HepG2 (cell line): ENCODE results near the gene CHST12. TPM values are rescaled to one million over a fixed set of nuclear protein-coding genes. Genes with fewer than 3 reads are reported as not detected.

ENCODE experiments used
- ATAC-seq: fragments of 200-7000 bp; cut with Tn5 transposase; 3 replicates; pipeline ENCODE4 v1.9.1; 2020; ENCODE audit warnings: mild to moderate bottlenecking, moderate library complexity
- BruUV-seq: library from RNA; stranded (reverse); fragments of 400-500 nt; replicated peaks from 2 replicates; lab custom pipeline; 2021; lab: Mats Ljungman, UMichigan
- CTCF ChIA-PET: fragments of 300-600 bp; formaldehyde crosslinking; extraction: SDS; loops from one replicate; lab custom pipeline; 2021; ENCODE audit warnings: low total read pairs, inconsistent platforms, low intra/inter-chr PET ratio; lab: Yijun Ruan, JAX
- POLR2A ChIA-PET: fragments of 350-600 bp; sonication (Branson Sonifier 250); formaldehyde crosslinking; loops from one replicate; lab custom pipeline; 2020; ENCODE audit warnings: antibody characterized with exemption, inconsistent platforms; lab: Yijun Ruan, JAX
- DNase-seq: peaks from one replicate; pipeline ENCODE4 v3.0.0-alpha.2; 2015; ENCODE audit warnings: low spot score
- FAIRE-seq: peaks from 3 replicates; lab custom pipeline; 2011; peaks lifted over from hg19 to GRCh38; lab: Jason Lieb, UNC
- H2AFZ ChIP-seq: one replicate; pipeline ENCODE4 v1.6.1; 2011; ENCODE audit warnings: low read length, inconsistent platforms
- H3K27ac ChIP-seq: fragments of 300-600 bp; 3 replicates; pipeline ENCODE4 v1.8.0; 2011; ENCODE audit warnings: mixed run types, mild to moderate bottlenecking, mixed read lengths, low read length, inconsistent platforms; ENCODE audit not compliant: insufficient read depth; ENCODE audit errors: extremely low read length
- H3K27me3 ChIP-seq, 2 experiments: fragments of 200-600 bp in 1 of 2; 2 replicates in 1 of 2; 3 replicates in 1 of 2; pipeline versions ENCODE4 v1.6.0 to v1.8.0; 2011; ENCODE audit warnings: low read length in 2 of 2, mild to moderate bottlenecking in 2 of 2, moderate library complexity in 2 of 2, inconsistent platforms in 1 of 2; ENCODE audit not compliant: insufficient read depth in 2 of 2, control insufficient read depth in 1 of 2
- H3K36me3 ChIP-seq, 2 experiments: fragments of 200-600 bp in 1 of 2; replicated peaks in 1 of 2; 2 replicates in 1 of 2; 3 replicates in 1 of 2; pipeline versions ENCODE4 v1.5.1 to v1.8.0; 2011; ENCODE audit warnings: low read length in 2 of 2, inconsistent platforms in 1 of 2; ENCODE audit not compliant: insufficient read depth in 2 of 2, control insufficient read depth in 1 of 2
- H3K4me1 ChIP-seq: 2 replicates; pipeline ENCODE4 v1.5.1; 2012; ENCODE audit warnings: low read length, inconsistent platforms; ENCODE audit not compliant: insufficient read depth
- H3K4me2 ChIP-seq: 2 replicates; pipeline ENCODE4 v1.6.0; 2011; ENCODE audit warnings: low read depth, low read length, inconsistent platforms
- H3K4me3 ChIP-seq, 3 experiments: fragments of 200-600 bp in 1 of 3; sonication (generic), shearing (Covaris generic) in 1 of 3; replicated peaks in 1 of 3; 2 replicates each; pipeline ENCODE4 v1.5.1; 2011 to 2016; ENCODE audit warnings: low read length in 3 of 3, inconsistent platforms in 2 of 3, low read depth in 2 of 3, mild to moderate bottlenecking in 2 of 3, control low read depth in 1 of 3, mixed read lengths in 1 of 3; ENCODE audit not compliant: insufficient read depth in 1 of 3
- H3K79me2 ChIP-seq: one replicate; pipeline ENCODE4 v1.6.1; 2011; ENCODE audit warnings: low read length, inconsistent platforms; ENCODE audit not compliant: insufficient read depth
- H3K9ac ChIP-seq: 2 replicates; pipeline ENCODE4 v1.6.0; 2011; ENCODE audit warnings: mild to moderate bottlenecking, low read depth, low read length, inconsistent platforms; ENCODE audit not compliant: insufficient read depth
- H3K9me3 ChIP-seq: 2 replicates; pipeline ENCODE4 v1.5.1; 2012; ENCODE audit warnings: mild to moderate bottlenecking, low read length
- H4K20me1 ChIP-seq: 2 replicates; pipeline ENCODE4 v1.6.0; 2011; ENCODE audit warnings: inconsistent platforms, mild to moderate bottlenecking, low read length, moderate library complexity; ENCODE audit not compliant: insufficient read depth
- HOXA5 ChIP-seq: sonication (generic); formaldehyde crosslinking; IDR thresholded peaks from 2 replicates; pipeline ENCODE4 v1.4.0; 2020; ENCODE audit warnings: missing genetic modification reagents
- MED13 ChIP-seq: sonication (generic); formaldehyde crosslinking; IDR thresholded peaks from 2 replicates; pipeline ENCODE4 v1.5.0; 2020; ENCODE audit warnings: missing genetic modification reagents
- POLR2AphosphoS2 ChIP-seq: IDR thresholded peaks from 2 replicates; pipeline ENCODE4 v1.6.1; 2011; ENCODE audit warnings: low read depth, low read length, improper control_type of control experiment
- PRDM10 ChIP-seq: sonication (generic); formaldehyde crosslinking; IDR thresholded peaks from 2 replicates; pipeline ENCODE4 v1.4.0; 2020; ENCODE audit warnings: low read depth, missing genetic modification reagents
- RNF219 ChIP-seq: sonication (generic); formaldehyde crosslinking; IDR thresholded peaks from 2 replicates; pipeline ENCODE4 v1.5.0; 2020; ENCODE audit warnings: mild to moderate bottlenecking, missing genetic modification reagents
- SOX6 ChIP-seq, 2 experiments: fragments of 450-650 bp in 1 of 2; sonication (generic) in 1 of 2; formaldehyde crosslinking in 1 of 2; IDR thresholded peaks; 2 replicates each; pipeline versions ENCODE4 v1.4.0 to v1.6.1; 2017 to 2020; ENCODE audit warnings: antibody characterized with exemption in 1 of 2, mild to moderate bottlenecking in 1 of 2, missing genetic modification reagents in 1 of 2
- ZFP91 ChIP-seq: sonication (generic); formaldehyde crosslinking; IDR thresholded peaks from 2 replicates; pipeline ENCODE4 v1.9.0; 2022; ENCODE audit warnings: missing genetic modification reagents, mild to moderate bottlenecking, borderline replicate concordance
- ZNF101 ChIP-seq: sonication (generic); formaldehyde crosslinking; IDR thresholded peaks from 2 replicates; pipeline ENCODE4 v1.4.0; 2020; ENCODE audit warnings: mild to moderate bottlenecking, low read depth, missing genetic modification reagents, borderline replicate concordance
- ZNF282 ChIP-seq: fragments of 450-650 bp; IDR thresholded peaks from 2 replicates; pipeline ENCODE4 v1.6.1; 2018; ENCODE audit not compliant: partially characterized antibody
- ZNF570 ChIP-seq: sonication (generic); formaldehyde crosslinking; IDR thresholded peaks from 2 replicates; pipeline ENCODE4 v1.4.0; 2020; ENCODE audit warnings: mild to moderate bottlenecking, missing genetic modification reagents, borderline replicate concordance
- ZNF607 ChIP-seq: sonication (generic); formaldehyde crosslinking; IDR thresholded peaks from 2 replicates; pipeline ENCODE4 v1.5.1; 2020; ENCODE audit warnings: missing genetic modification reagents, mild to moderate bottlenecking, borderline replicate concordance
- ZNF749 ChIP-seq: sonication (generic); formaldehyde crosslinking; IDR thresholded peaks from 2 replicates; pipeline ENCODE4 v1.8.0; 2022; ENCODE audit warnings: mild to moderate bottlenecking, missing genetic modification reagents, moderate library complexity, borderline replicate concordance
- ZSCAN31 ChIP-seq: sonication (generic); formaldehyde crosslinking; IDR thresholded peaks from 2 replicates; pipeline ENCODE4 v1.5.0; 2020; ENCODE audit warnings: low read depth, mild to moderate bottlenecking, missing genetic modification reagents
- ZSCAN9 ChIP-seq: IDR thresholded peaks from 2 replicates; pipeline ENCODE4 v1.6.1; 2016; ENCODE audit warnings: borderline replicate concordance
- WGBS: methylation state at CpG from one replicate; pipeline ENCODE4 v1.1.6; 2017; ENCODE audit warnings: low lambda C conversion rate; 5-methylcytosine and 5-hydroxymethylcytosine counted together
- in situ Hi-C: cut with HindIII; loops from 2 replicates; pipeline ENCODE4 v1.10.0; 2017; ENCODE audit warnings: low pct_unique_long_range_greater_than_20kb; ENCODE audit not compliant: extremely low pct_ligation_motif_present
- intact Hi-C: fragments of 100-400 bp; cut with micrococcal nuclease; formaldehyde crosslinking; loops from one replicate; pipeline ENCODE4 v1.10.0; 2022; ENCODE audit not compliant: unreplicated experiment
- polyA plus RNA-seq, 8 experiments: library from polyadenylated mRNA; depleted of rRNA in 3 of 8; stranded (reverse) in 7 of 8; unstranded in 1 of 8; fragments of >200 nt; fragmentation: Illumina TruSeq in 4 of 8; extraction: Trizol in 4 of 8; gene quantifications; 2 replicates each; pipeline versions ENCODE4 v1.2.1 to v1.2.3, GENCODE V29; 2011 to 2016; ENCODE audit warnings: low read depth in 4 of 8, missing spikeins in 1 of 8, mixed read lengths in 1 of 8; ENCODE audit not compliant: insufficient read depth in 1 of 8
- total RNA-seq, 5 experiments: library from RNA; depleted of rRNA; stranded (reverse); fragments of >200 nt; fragmentation: Illumina TruSeq; extraction: Trizol; gene quantifications; 2 replicates each; pipeline ENCODE4 v1.2.3, GENCODE V29; 2016; ENCODE audit warnings: low read depth in 1 of 5

CHST12 gene
- total and polyA plus RNA-seq, 2 of the 13 experiments (the other 11 are each of a cell fraction or from before 2014, with no cell fraction given) = 6.4 to 15.8 TPM

- no peak for TF ChIP-seq PRDM10 (CRISPR knock-in tag)
- no peak for TF ChIP-seq SOX6 (IDR thresholded peaks at IDR 0.05)
- no peak for TF ChIP-seq SOX6 (CRISPR knock-in tag; IDR thresholded peaks at IDR 0.05)
- TF ChIP-seq ZNF570 (CRISPR knock-in tag) = no peak
Measured at GRCh38 chr7:2492038-2492437, 88.6 kb downstream of the CHST12 start (continued).

GRCh38 chr7:2493205-2494164 is 90.1 kb downstream of the CHST12 start:
- Histone ChIP-seq H3K27ac (no peak overlapping the region), H3K9me3 (no peaks in the 10 kb centered on the region), H2AFZ (no peak overlapping the region), H3K27me3 (peaks cover 18 to 45% of the 10 kb centered on the region in 2 experiments), H3K4me1 (no peaks in the 10 kb centered on the region), H3K4me2 (no peak overlapping the region), H3K36me3 (no peaks in the 10 kb centered on the region), H3K79me2 (no peaks in the 10 kb centered on the region), H3K4me3 (no peak overlapping the region), H4K20me1 (no peaks in the 10 kb centered on the region), H3K9ac (no peak overlapping the region)
- in situ Hi-C loops = no loop called here
- ATAC-seq = no peak
- DNase-seq = no peak
- FAIRE-seq = no peak
- 10% methylated on average over 10 of the region's 11 CpGs for WGBS
- intact Hi-C loops = no loop called here
- ChIA-PET CTCF (no interaction called here), POLR2A (no interaction called here)
- BruUV-seq = no TSS peak
- TF ChIP-seq POLR2AphosphoS2 = no peak
- no peak for TF ChIP-seq MED13
- TF ChIP-seq ZFP91 (CRISPR knock-in tag) = no peak
- no peak for TF ChIP-seq ZNF101 (CRISPR knock-in tag)
- TF ChIP-seq ZNF282 = no peak
- no peak for TF ChIP-seq RNF219 (CRISPR knock-in tag)
- TF ChIP-seq ZSCAN9 (CRISPR knock-in tag) = no peak
- no peak for TF ChIP-seq ZNF607 (CRISPR knock-in tag)
- TF ChIP-seq ZSCAN31 = no peak
- no peak for TF ChIP-seq HOXA5 (CRISPR knock-in tag)
- no peak for TF ChIP-seq ZNF749 (CRISPR knock-in tag)
